ENCODE measurements around the gene ALOXE3. TPM values are rescaled to one million over a fixed set of nuclear protein-coding genes. Genes with fewer than 3 reads are reported as not detected.
"Not testable (repeated sequence)": the region's sequence is repeated elsewhere in the genome, so short reads cannot be mapped to it uniquely, and the experiment has no call there.

The ALOXE3 gene
- total and polyA plus RNA-seq, 5 experiments from 2014 or later: 0.13 to 0.52 (median 0.18) TPM; not detected in 2

- peaks cover 29 to 60% (median 42%) of the 10 kb centered on the region in 5 donors for H3K27me3 Mint-ChIP-seq
- POLR2A ChIA-PET: no interaction called here
- H3K36me3 Mint-ChIP-seq: no peaks in the 10 kb centered on the region
- no peaks in the 10 kb centered on the region for H3K9me3 Mint-ChIP-seq
- no peak overlapping the region for H3K27ac Mint-ChIP-seq
- ATAC-seq (no peak), DNase-seq (no peak)
- no peak overlapping the region for H3K4me3 Mint-ChIP-seq
- H3K4me1 Mint-ChIP-seq: peaks cover 0 to 4% (median 3%) of the 10 kb centered on the region in 4 donors
These were observed 55.4 kb downstream of the ALOXE3 start for GRCh38 chr17:8062807-8063483.

DNA sequence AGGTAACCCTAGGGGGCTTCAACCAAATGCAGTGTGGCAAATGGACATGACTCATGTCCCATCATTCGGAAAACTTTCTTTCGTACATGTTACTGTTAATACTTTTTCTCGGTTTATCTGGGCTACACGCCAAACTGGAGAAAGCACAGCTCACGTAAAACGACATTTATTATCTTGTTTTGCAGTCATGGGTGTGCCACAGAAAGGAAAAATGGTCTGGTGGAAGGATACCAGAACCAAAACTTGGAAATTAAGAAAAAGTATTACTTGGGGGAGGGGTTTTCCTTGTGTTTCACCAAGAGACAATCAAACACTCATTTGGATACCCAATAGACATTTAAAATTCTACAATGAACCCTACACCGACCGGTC, 55.9 kb downstream of the ALOXE3 start:
- Mint-ChIP-seq H3K27ac (no peak overlapping the region), H3K36me3 (no peaks in the 10 kb centered on the region), H3K4me1 (peaks cover 0 to 7% (median 4%) of the 10 kb centered on the region in 4 donors), H3K4me3 (no peak overlapping the region), H3K9me3 (no peaks in the 10 kb centered on the region), H3K27me3 (peaks cover 33 to 65% (median 45%) of the 10 kb centered on the region in 5 donors)
- POLR2A ChIA-PET: no interaction called here
- DNase-seq (no peak), ATAC-seq (no peak)

- DNase-seq, H3K4me3 Mint-ChIP-seq, POLR2A ChIA-PET, H3K9me3 Mint-ChIP-seq, H3K36me3 Mint-ChIP-seq, H3K27ac Mint-ChIP-seq, ATAC-seq: not testable (repeated sequence)
- Mint-ChIP-seq H3K4me1 (peaks cover 0 to 13% (median 6%) of the 10 kb centered on the region in 4 donors), H3K27me3 (peaks cover 34 to 71% (median 45%) of the 10 kb centered on the region in 5 donors)
These were observed 56.5 kb downstream of the ALOXE3 start for GRCh38 chr17:8061851-8062250.

GRCh38 chr17:8060274-8060673, 58.0 kb downstream of the ALOXE3 start:
- POLR2A ChIA-PET: interaction anchor here (0.8 to 1.5 kb wide), 3 partner anchors 19 to 58 kb away, joined by 4 to 5 read pairs (median 4); partner anchors contain the start of gene ALOXE3
- Mint-ChIP-seq H3K36me3 (no peaks in the 10 kb centered on the region), H3K27me3 (peaks cover 38 to 74% (median 48%) of the 10 kb centered on the region in 5 donors), H3K9me3 (no peaks in the 10 kb centered on the region), H3K27ac (no peak overlapping the region), H3K4me1 (peaks cover 0 to 28% (median 6%) of the 10 kb centered on the region in 4 donors), H3K4me3 (peak overlapping the region in 1 of 10 donors; percentile 45)
- peak; percentile 58 to 70 for ATAC-seq
- peak in 9 of 10 donors; percentile 42 to 81 (median 64) for DNase-seq

DNA sequence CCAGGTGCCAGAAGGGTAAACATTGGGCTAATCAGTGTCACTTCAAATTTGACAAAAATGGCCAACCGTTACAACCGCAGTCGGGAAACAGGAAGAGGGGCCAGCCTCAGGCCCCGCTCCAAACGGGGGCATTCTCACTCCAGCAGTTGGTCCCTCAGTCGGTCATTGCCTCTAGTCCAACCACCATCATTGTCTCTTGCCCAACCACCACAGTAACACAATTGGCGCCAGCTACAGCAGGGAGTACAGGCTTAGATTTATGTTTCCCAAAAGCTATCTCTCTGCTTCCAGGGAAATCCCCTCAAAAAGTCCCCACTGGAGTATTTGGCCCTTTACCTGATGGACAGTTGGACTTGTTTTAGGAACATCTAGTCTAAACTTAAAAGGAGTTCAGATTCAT, 59.2 kb downstream of the ALOXE3 start:
- POLR2A ChIA-PET: interaction anchor here (1.0 kb wide), 1 partner anchor 24 kb away, joined by 3 read pairs; no protein-coding TSS in a partner anchor
- DNase-seq: no peak
- H3K36me3 Mint-ChIP-seq: no peaks in the 10 kb centered on the region

DNA sequence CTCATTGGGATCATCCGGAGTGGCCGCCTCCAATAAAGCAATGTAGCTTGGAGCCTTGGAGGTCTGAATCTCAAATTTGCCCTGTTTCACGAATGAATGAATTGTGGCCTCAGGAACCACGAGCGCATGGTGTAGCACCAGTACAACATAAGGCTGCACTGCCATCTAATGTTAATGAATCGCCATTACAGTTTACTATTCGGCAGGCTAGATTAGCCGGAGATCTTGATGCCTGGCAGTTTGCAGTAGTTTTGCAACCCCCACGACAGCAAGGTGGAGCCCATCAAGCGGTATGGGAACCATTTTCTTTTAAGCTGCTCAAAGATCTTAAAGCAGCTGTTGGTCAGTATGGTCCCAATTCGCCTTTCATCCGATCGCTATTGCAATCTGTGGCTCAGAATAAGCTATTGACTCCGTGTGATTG, 60.6 kb downstream of the ALOXE3 start:
- POLR2A ChIA-PET: no interaction called here
- H3K4me3 Mint-ChIP-seq: no peak overlapping the region
- no peaks in the 10 kb centered on the region for H3K9me3 Mint-ChIP-seq
- peaks cover 30 to 61% (median 37%) of the 10 kb centered on the region in 5 donors for H3K27me3 Mint-ChIP-seq
- H3K4me1 Mint-ChIP-seq: peaks cover 0 to 30% (median 5%) of the 10 kb centered on the region in 4 donors
- no peaks in the 10 kb centered on the region for H3K36me3 Mint-ChIP-seq
- peak in 9 of 10 donors; percentile 28 to 72 (median 60) for DNase-seq
- peak; percentile 92 to 94 for ATAC-seq
- no peak overlapping the region for H3K27ac Mint-ChIP-seq

More for the DNA sequence above, 59.2 kb downstream of the ALOXE3 start:
- Mint-ChIP-seq H3K4me3 (no peak overlapping the region), H3K27me3 (peaks cover 38 to 74% (median 45%) of the 10 kb centered on the region in 5 donors), H3K27ac (no peak overlapping the region), H3K9me3 (no peaks in the 10 kb centered on the region), H3K4me1 (peaks cover 0 to 30% (median 6%) of the 10 kb centered on the region in 4 donors)
- ATAC-seq: no peak

DNA sequence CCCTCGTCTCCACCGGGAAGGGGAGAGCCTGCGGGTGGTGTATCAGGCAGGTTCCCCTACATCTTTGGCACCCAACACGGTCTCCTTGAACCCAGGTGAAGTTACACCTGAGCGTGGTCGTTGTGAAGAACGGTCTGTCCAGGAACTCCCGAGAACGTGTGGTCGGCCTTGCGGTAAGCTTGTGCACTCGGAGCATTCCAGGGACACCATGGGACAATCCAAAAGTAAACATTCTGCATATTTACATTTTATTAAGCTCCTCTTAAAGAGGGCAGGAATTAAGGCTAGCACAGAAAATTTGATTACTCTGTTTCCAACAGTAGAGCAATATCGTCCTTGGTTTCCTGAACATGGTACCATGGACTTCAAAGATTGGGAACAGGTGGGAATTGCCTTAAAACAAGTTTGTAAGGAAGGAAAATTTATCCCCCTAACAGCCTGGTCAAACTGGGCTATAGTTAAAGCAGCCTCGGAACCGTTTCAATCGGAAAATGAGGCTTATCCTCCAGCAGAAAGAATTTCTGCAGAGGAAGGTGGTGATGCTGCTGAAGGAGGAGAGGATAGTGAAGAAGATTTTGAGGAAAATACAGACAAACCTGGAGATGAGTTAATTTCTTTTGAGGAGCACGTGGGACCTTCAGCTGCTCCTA, 61.2 kb downstream of the ALOXE3 start:
- no peaks in the 10 kb centered on the region for H3K36me3 Mint-ChIP-seq
- H3K4me3 Mint-ChIP-seq: peak overlapping the region in 1 of 10 donors; percentile 9
- peaks cover 0 to 30% (median 3%) of the 10 kb centered on the region in 4 donors for H3K4me1 Mint-ChIP-seq
- H3K27me3 Mint-ChIP-seq: peaks cover 26 to 54% (median 31%) of the 10 kb centered on the region in 5 donors
- peak in 1 of 2 donors; percentile 15 for ATAC-seq
- DNase-seq: no peak
- POLR2A ChIA-PET: no interaction called here
- peak overlapping the region in 1 of 10 donors; percentile 85 for H3K27ac Mint-ChIP-seq
- H3K9me3 Mint-ChIP-seq: no peaks in the 10 kb centered on the region

DNA sequence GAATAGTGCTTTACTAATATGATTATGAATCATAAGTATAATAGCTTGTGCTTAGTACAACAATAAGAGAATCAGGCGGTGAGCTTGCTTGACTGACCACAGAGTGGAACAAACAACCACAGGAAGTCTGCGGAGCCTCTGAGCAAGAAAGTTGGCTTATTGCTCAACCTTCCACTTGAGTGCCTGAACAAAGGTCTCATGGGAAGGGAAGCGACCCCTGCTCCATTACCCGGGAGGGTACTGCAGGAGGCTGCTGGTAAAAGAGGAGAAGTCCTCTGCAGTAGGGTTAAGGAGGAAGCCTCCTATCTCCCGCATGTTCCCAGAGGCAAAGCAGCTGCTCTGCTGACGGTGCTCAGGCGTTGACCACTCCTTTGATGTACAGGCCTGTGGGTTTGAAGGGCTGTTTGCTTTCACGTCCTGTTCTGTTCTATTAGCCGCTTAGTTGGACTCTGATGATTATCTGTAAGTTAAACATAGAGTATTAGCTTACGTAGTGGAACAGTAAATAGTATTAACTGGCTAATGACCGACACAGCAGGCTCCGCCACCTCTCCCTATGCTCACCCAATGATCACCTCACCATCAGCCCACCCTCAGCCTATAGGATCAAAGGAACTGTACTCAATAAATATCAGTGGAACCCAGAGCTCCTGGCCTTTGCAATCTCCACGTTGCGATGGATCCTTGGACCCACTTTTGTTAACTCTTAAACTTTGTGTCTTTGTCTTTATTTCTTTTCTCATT, 61.9 kb downstream of the ALOXE3 start:
- H3K36me3 Mint-ChIP-seq: no peaks in the 10 kb centered on the region
- peak overlapping the region in 2 of 10 donors; percentile 51 to 85 for H3K27ac Mint-ChIP-seq
- DNase-seq (peak in 1 of 10 donors; percentile 42), ATAC-seq (no peak)
- H3K27me3 Mint-ChIP-seq: peaks cover 22 to 48% (median 24%) of the 10 kb centered on the region in 5 donors
- peak overlapping the region in 1 of 10 donors; percentile 31 for H3K4me3 Mint-ChIP-seq
- POLR2A ChIA-PET: interaction anchor here (0.5 kb wide), 1 partner anchor 16 kb away, joined by 3 read pairs; no protein-coding TSS in a partner anchor
- no peaks in the 10 kb centered on the region for H3K9me3 Mint-ChIP-seq
- peaks cover 0 to 30% (median 3%) of the 10 kb centered on the region in 4 donors for H3K4me1 Mint-ChIP-seq

- POLR2A ChIA-PET: interaction anchor here (0.6 kb wide), 1 partner anchor 191 kb away, joined by 3 read pairs; no protein-coding TSS in a partner anchor
- H3K9me3 Mint-ChIP-seq: no peaks in the 10 kb centered on the region
- peak overlapping the region in 1 of 10 donors; percentile 51 for H3K27ac Mint-ChIP-seq
- peak overlapping the region in 1 of 10 donors; percentile 31 for H3K4me3 Mint-ChIP-seq
- H3K36me3 Mint-ChIP-seq: no peaks in the 10 kb centered on the region
- peaks cover 18 to 42% (median 23%) of the 10 kb centered on the region in 5 donors for H3K27me3 Mint-ChIP-seq
- ATAC-seq (no peak), DNase-seq (no peak)
- peaks cover 0 to 30% (median 3%) of the 10 kb centered on the region in 4 donors for H3K4me1 Mint-ChIP-seq
These were observed 62.5 kb downstream of the ALOXE3 start for GRCh38 chr17:8055851-8056231.

- no peak overlapping the region for H3K27ac Mint-ChIP-seq
- no peaks in the 10 kb centered on the region for H3K36me3 Mint-ChIP-seq
- POLR2A ChIA-PET: no interaction called here
- ATAC-seq (no peak), DNase-seq (no peak)
- H3K27me3 Mint-ChIP-seq: peaks cover 5 to 20% (median 10%) of the 10 kb centered on the region in 5 donors
- H3K4me1 Mint-ChIP-seq: peaks cover 0 to 29% (median 2%) of the 10 kb centered on the region in 4 donors
- no peak overlapping the region for H3K4me3 Mint-ChIP-seq
- no peaks in the 10 kb centered on the region for H3K9me3 Mint-ChIP-seq
These were observed 64.7 kb downstream of the ALOXE3 start for GRCh38 chr17:8053600-8053999.

DNA sequence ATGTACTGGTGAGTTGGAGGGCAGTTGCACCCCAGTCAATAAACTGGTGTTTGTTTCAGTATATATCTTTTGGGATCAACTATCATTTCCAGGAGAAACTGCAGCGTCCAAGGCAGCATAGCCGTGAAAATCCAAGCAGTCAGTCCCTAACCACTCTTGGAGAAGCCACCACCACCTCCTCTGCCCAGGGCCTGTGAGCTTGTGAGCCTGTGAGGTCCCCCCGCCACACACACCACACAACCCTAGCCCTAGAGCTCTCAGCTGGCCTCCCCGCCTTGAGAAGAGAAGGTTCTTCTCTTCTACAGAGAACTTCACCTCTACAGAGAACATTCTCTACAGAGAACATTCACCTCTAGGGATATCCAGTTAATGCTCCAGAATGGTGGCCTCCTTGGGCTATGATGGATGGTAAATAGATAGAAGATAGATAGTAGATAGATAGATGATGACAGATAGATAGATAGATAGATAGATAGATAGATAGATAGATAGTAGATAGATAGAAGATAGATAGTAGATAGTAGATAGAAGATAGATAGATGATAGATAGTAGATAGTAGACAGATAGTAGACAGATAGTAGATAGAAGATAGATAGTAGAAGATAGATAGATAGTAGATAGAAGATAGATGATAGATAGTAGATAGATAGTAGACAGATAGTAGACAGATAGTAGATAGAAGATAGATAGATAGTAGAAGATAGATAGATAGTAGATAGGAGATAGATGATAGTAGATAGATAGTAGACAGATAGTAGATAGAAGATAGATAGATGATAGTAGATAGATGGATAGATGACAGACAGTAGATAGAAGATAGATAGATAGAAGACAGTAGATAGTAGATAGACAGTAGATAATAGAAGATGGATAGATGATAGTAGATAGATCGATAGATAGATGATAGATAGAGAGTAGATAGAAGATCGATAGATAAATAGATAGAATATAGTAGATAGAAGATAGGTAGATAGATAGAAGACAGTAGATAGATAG, 65.8 kb downstream of the ALOXE3 start:
- POLR2A ChIA-PET: no interaction called here

More for the DNA sequence above, 65.8 kb downstream of the ALOXE3 start:
- H3K9me3 Mint-ChIP-seq: no peaks in the 10 kb centered on the region
- H3K4me1 Mint-ChIP-seq: peaks cover 0 to 24% (median 2%) of the 10 kb centered on the region in 4 donors
- H3K27me3 Mint-ChIP-seq: peaks cover under 1 to 12% (median 11%) of the 10 kb centered on the region in 5 donors
- no peak overlapping the region for H3K4me3 Mint-ChIP-seq
- ATAC-seq (no peak), DNase-seq (no peak)
- H3K27ac Mint-ChIP-seq: no peak overlapping the region
- H3K36me3 Mint-ChIP-seq: no peaks in the 10 kb centered on the region

All from naive thymus-derived CD8-positive, alpha-beta T cell (primary cell).